ENCODE results near the gene KCTD21.
"Not testable (repeated sequence)": the region's sequence is repeated elsewhere in the genome, so short reads cannot be mapped to it uniquely, and the experiment has no call there.

The KCTD21 gene

DNA sequence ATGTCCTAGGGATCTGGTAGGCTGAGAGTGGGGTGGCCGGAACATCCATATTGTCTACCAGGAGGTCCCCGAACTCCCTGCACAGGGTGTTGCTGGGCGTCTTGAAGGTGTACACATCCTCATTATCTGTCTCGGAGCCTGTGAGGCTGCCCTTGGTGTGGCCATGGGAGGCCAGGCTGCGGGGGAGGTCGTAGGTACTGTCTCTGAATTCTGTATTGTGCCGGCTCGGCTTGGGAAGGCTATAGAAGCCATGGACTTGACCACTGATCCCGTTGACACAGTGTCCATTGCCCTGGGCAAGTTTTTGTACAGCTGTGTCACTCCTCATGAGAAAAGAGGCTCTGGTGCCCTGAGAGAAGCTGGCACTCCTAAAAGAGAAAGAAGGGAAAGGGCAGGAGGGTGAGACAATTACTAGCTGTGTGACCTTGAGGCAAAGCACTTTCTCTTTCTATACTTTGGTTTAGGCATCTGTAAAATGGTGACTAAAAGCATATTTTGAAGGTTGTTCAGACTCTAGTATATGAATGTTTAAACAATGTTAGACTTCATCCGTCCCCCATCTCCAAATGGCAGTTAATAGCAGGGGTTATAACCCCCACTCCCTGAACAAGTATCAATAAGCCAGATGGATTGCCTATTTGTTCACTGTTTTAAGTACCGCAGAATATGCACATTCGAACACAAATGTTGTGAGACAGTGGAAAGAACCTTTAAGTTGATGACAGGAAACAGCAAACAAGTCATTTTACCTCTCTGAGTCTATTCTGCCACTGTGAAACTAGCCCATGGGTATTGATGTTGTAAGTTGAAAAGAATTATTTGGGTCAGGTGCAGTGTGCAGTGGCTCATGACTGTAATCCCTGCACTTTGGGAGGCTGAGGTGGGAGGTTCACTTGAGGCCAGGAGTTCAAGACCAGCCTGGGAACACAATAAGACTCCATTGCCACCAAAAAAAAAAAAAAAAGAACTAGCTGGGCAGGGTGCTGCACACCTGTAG, 38.6 kb upstream of the KCTD21 start:
- WGBS, 2 experiments, result 94 to 95% methylated on average over 12 of the region's 12 CpGs
- no peaks in the 10 kb centered on the region for H3K9me3 ChIP-seq (ENCODE audit: control insufficient read depth, low read length)
- no peak overlapping the region for H3K4me3 ChIP-seq (ENCODE audit: insufficient read depth, low read depth, low read length)
- no peak overlapping the region for H3K27ac ChIP-seq (ENCODE audit: insufficient read depth, low read depth, low read length, poor library complexity, severe bottlenecking)
- H3K36me3 ChIP-seq (ENCODE audit: control insufficient read depth, insufficient read depth, low read length), result peaks cover 15% of the 10 kb centered on the region
- H3K27me3 ChIP-seq (ENCODE audit: control insufficient read depth, insufficient read depth, low read length, poor library complexity, severe bottlenecking), result no peaks in the 10 kb centered on the region
- H3K4me1 ChIP-seq (ENCODE audit: control insufficient read depth, insufficient read depth, low read length), result no peaks in the 10 kb centered on the region

GRCh38 chr11:78224906-78225420, 36.5 kb upstream of the KCTD21 start:
- H3K9me3 ChIP-seq (ENCODE audit: control insufficient read depth, low read length), result no peaks in the 10 kb centered on the region
- 95 to 98% methylated on average over 7 of the region's 7 CpGs for WGBS, 2 experiments
- no peak overlapping the region for H3K27ac ChIP-seq (ENCODE audit: insufficient read depth, low read depth, low read length, poor library complexity, severe bottlenecking)
- H3K4me1 ChIP-seq (ENCODE audit: control insufficient read depth, insufficient read depth, low read length), result no peaks in the 10 kb centered on the region
- peaks cover 31% of the 10 kb centered on the region for H3K36me3 ChIP-seq (ENCODE audit: control insufficient read depth, insufficient read depth, low read length)
- no peak overlapping the region for H3K4me3 ChIP-seq (ENCODE audit: insufficient read depth, low read depth, low read length)
- H3K27me3 ChIP-seq (ENCODE audit: control insufficient read depth, insufficient read depth, low read length, poor library complexity, severe bottlenecking), result no peaks in the 10 kb centered on the region

GRCh38 chr11:78224506-78224905, 36.1 kb upstream of the KCTD21 start:
- Histone ChIP-seq H3K4me1 (ENCODE audit: control insufficient read depth, insufficient read depth, low read length) (no peaks in the 10 kb centered on the region), H3K27ac (ENCODE audit: insufficient read depth, low read depth, low read length, poor library complexity, severe bottlenecking) (no peak overlapping the region), H3K9me3 (ENCODE audit: control insufficient read depth, low read length) (no peaks in the 10 kb centered on the region), H3K4me3 (ENCODE audit: insufficient read depth, low read depth, low read length) (no peak overlapping the region), H3K27me3 (ENCODE audit: control insufficient read depth, insufficient read depth, low read length, poor library complexity, severe bottlenecking) (no peaks in the 10 kb centered on the region), H3K36me3 (ENCODE audit: control insufficient read depth, insufficient read depth, low read length) (peaks cover 31% of the 10 kb centered on the region)
- WGBS, 2 experiments, result 91 to 93% methylated on average over 4 of the region's 4 CpGs

DNA sequence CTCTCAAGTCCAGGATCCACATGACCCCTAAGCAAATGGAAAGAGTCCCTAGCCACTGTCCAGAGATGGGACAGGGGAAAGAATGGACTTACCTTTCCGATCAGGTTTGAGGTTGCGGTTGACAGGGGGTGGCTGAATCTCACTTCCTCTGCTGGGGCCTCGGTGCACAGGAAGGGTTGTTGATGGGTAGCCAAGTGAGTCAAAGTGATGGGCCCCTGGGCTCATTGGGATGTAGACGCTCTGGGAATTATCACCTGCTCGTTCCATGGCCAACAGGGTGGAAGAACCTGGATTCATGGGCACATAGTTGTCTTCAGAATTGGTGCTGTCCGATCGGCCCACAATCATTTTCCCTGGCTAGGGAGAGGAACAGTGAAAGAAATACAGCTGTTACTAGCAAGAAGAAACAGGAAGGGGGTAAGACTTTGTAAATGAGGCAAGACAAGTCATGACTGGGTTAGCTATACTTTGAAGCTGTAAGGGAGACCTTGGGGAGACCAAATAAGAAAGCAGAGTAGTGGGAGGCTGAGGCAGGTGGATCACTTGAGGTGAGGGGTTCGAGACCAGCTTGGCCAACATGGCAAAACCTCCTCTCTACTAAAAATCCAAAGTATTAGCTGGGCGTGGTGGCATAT, 35.0 kb upstream of the KCTD21 start:
- Histone ChIP-seq H3K27ac (ENCODE audit: insufficient read depth, low read depth, low read length, poor library complexity, severe bottlenecking) (no peak overlapping the region), H3K9me3 (ENCODE audit: control insufficient read depth, low read length) (no peaks in the 10 kb centered on the region), H3K4me3 (ENCODE audit: insufficient read depth, low read depth, low read length) (no peak overlapping the region), H3K36me3 (ENCODE audit: control insufficient read depth, insufficient read depth, low read length) (peaks cover 31% of the 10 kb centered on the region), H3K4me1 (ENCODE audit: control insufficient read depth, insufficient read depth, low read length) (no peaks in the 10 kb centered on the region), H3K27me3 (ENCODE audit: control insufficient read depth, insufficient read depth, low read length, poor library complexity, severe bottlenecking) (no peaks in the 10 kb centered on the region)
- 92 to 96% methylated on average over 9 of the region's 9 CpGs for WGBS, 2 experiments

GRCh38 chr11:78222726-78223125, 34.3 kb upstream of the KCTD21 start:
- not testable (repeated sequence) for H3K27me3 ChIP-seq (ENCODE audit: control insufficient read depth, insufficient read depth, low read length, poor library complexity, severe bottlenecking); H3K4me3 ChIP-seq (ENCODE audit: insufficient read depth, low read depth, low read length); H3K4me1 ChIP-seq (ENCODE audit: control insufficient read depth, insufficient read depth, low read length); H3K9me3 ChIP-seq (ENCODE audit: control insufficient read depth, low read length); H3K27ac ChIP-seq (ENCODE audit: insufficient read depth, low read depth, low read length, poor library complexity, severe bottlenecking)
- peaks cover 31% of the 10 kb centered on the region for H3K36me3 ChIP-seq (ENCODE audit: control insufficient read depth, insufficient read depth, low read length)
- 85 to 86% methylated on average over 10 of the region's 10 CpGs for WGBS, 2 experiments

DNA sequence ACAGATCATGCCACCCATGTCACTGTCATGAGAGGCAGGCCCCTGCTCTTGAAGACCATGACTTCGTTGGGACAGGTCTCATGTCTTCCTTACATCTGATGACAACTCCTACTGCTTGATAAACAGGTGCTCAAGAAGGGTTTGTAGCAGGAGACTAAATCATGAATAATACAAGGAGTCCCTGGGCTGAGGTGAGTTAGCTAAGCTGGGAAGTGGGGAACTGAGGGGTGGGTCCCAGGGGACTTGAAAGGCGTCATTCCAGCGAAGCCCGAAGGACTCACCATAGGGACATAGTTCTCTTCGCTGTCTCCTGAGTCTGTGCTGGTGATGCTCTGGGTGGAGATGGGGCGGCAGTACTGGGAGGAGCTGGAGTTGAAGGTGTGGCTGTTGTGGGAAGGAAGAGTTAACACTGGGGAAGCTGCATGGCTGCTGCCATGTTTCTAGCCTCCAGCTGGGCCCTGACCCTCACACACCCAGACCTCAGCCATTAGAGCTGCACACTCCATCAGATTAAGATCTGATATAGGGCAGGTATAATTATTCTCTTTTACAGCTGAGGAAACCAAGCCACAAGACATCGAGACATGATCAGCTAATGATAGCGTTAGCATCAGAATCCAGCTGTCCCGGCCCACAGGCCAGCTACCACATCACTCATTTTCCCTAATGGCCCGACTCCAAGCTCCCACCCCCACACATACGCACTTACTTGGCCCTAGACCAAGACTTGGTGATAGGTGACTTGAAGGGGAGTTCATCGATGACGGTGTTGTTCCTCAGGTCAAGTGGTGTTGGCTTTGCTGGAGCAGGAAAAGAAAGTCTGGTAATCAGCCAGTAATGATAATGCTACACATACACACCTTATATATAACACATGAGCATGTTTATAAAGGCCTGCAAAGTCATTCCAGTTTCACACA, 33.2 kb upstream of the KCTD21 start:
- WGBS, 2 experiments, result 90 to 95% methylated on average over 10 to 13 of the region's 13 CpGs
- Histone ChIP-seq H3K27me3 (ENCODE audit: control insufficient read depth, insufficient read depth, low read length, poor library complexity, severe bottlenecking) (no peaks in the 10 kb centered on the region), H3K36me3 (ENCODE audit: control insufficient read depth, insufficient read depth, low read length) (peaks cover 31% of the 10 kb centered on the region), H3K9me3 (ENCODE audit: control insufficient read depth, low read length) (no peaks in the 10 kb centered on the region), H3K4me1 (ENCODE audit: control insufficient read depth, insufficient read depth, low read length) (no peaks in the 10 kb centered on the region), H3K27ac (ENCODE audit: insufficient read depth, low read depth, low read length, poor library complexity, severe bottlenecking) (no peak overlapping the region), H3K4me3 (ENCODE audit: insufficient read depth, low read depth, low read length) (no peak overlapping the region)

GRCh38 chr11:78220218-78221157, 32.1 kb upstream of the KCTD21 start:
- no peaks in the 10 kb centered on the region for H3K27me3 ChIP-seq (ENCODE audit: control insufficient read depth, insufficient read depth, low read length, poor library complexity, severe bottlenecking)
- peaks cover 34% of the 10 kb centered on the region for H3K36me3 ChIP-seq (ENCODE audit: control insufficient read depth, insufficient read depth, low read length)
- WGBS, 2 experiments, result 95% methylated on average over 14 of the region's 14 CpGs

DNA sequence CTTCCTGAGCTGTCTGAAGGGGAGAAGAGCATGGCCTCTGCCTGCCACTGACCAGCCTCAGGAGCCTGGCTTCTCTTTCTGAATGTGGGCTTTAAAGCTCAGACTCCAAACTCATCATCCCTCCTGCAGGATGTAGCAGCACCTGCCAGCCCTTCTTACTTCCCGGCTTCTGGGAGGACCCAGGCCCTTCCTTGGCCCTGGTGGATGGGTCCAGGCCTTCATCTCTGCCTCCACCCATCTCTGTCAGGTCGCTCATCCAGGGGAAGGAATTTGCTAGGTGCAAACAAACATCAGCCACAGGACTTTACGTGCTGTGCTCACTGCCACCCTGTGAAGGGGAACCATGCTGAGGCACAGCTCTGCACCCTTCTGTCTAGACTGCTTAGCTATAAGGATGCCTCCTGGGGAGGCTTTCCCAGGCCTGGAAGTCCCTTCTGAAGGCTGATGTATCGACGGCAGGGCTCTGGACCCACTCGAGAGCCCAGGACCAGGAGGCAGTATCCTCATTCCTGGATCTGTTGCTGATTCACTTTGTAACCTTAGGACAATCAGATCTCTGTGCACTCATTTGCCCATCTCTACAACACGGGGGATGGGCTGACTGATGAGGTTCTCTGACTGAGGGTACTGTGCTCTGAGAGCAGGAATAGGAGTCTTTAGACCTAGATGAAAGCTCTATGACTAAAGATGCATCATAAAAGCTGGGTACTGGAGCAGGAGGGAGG, 31.2 kb upstream of the KCTD21 start:
- 93 to 95% methylated on average over 7 of the region's 7 CpGs for WGBS, 2 experiments
- Histone ChIP-seq H3K36me3 (ENCODE audit: control insufficient read depth, insufficient read depth, low read length) (peaks cover 26% of the 10 kb centered on the region), H3K27me3 (ENCODE audit: control insufficient read depth, insufficient read depth, low read length, poor library complexity, severe bottlenecking) (no peaks in the 10 kb centered on the region)

More at GRCh38 chr11:78220218-78221157, 32.1 kb upstream of the KCTD21 start:
- no peak overlapping the region for H3K4me3 ChIP-seq (ENCODE audit: insufficient read depth, low read depth, low read length)
- no peaks in the 10 kb centered on the region for H3K9me3 ChIP-seq (ENCODE audit: control insufficient read depth, low read length)
- no peak overlapping the region for H3K27ac ChIP-seq (ENCODE audit: insufficient read depth, low read depth, low read length, poor library complexity, severe bottlenecking)
- H3K4me1 ChIP-seq (ENCODE audit: control insufficient read depth, insufficient read depth, low read length), result no peaks in the 10 kb centered on the region

More for the DNA sequence above, 31.2 kb upstream of the KCTD21 start:
- Histone ChIP-seq H3K27ac (ENCODE audit: insufficient read depth, low read depth, low read length, poor library complexity, severe bottlenecking) (no peak overlapping the region), H3K9me3 (ENCODE audit: control insufficient read depth, low read length) (no peaks in the 10 kb centered on the region), H3K4me1 (ENCODE audit: control insufficient read depth, insufficient read depth, low read length) (no peaks in the 10 kb centered on the region), H3K4me3 (ENCODE audit: insufficient read depth, low read depth, low read length) (no peak overlapping the region)

Data from ectodermal cell (in vitro differentiated cells).